IMR-90 (cell line): ENCODE results near the gene CHST8.

Experiments
- CEBPB ChIP-seq: IDR thresholded peaks from 2 replicates; pipeline ENCODE4 v1.6.1; 2012; ENCODE audit warnings: low read depth, low read length, improper control_type of control experiment
- CHD1 ChIP-seq: IDR thresholded peaks from 2 replicates; pipeline ENCODE4 v1.6.1; 2012; ENCODE audit warnings: low read depth, low read length, improper control_type of control experiment
- CTCF ChIP-seq: conservative IDR thresholded peaks from 2 replicates; pipeline ENCODE4 v1.5.1; 2012; ENCODE audit warnings: mild to moderate bottlenecking, low read depth, low read length, improper control_type of control experiment
- FOS ChIP-seq: fragments of 150-350 bp; IDR thresholded peaks from 2 replicates; pipeline ENCODE4 v1.6.1; 2016; ENCODE audit warnings: low read depth, low read length
- MXI1 ChIP-seq: IDR thresholded peaks from 2 replicates; pipeline ENCODE4 v1.6.1; 2012; ENCODE audit warnings: low read depth, mild to moderate bottlenecking, low read length, moderate library complexity, borderline replicate concordance
- POLR2A ChIP-seq: IDR thresholded peaks from 2 replicates; pipeline ENCODE4 v1.6.1; 2012; ENCODE audit warnings: mild to moderate bottlenecking, low read depth, low read length
- RAD21 ChIP-seq: IDR thresholded peaks from 2 replicates; pipeline ENCODE4 v1.6.1; 2012; ENCODE audit warnings: low read length, improper control_type of control experiment
- RCOR1 ChIP-seq: IDR thresholded peaks from 2 replicates; pipeline ENCODE4 v1.6.1; 2012; ENCODE audit warnings: mild to moderate bottlenecking, low read length, improper control_type of control experiment; ENCODE audit not compliant: insufficient replicate concordance
- RFX5 ChIP-seq: IDR thresholded peaks from 2 replicates; pipeline ENCODE4 v1.8.0; 2012; ENCODE audit warnings: low read depth, mild to moderate bottlenecking, low read length, moderate library complexity
- SMC3 ChIP-seq: fragments of 150-350 bp; IDR thresholded peaks from 2 replicates; pipeline ENCODE4 v1.6.1; 2016; ENCODE audit warnings: low read depth, mild to moderate bottlenecking, antibody characterized with exemption, low read length, moderate library complexity
- USF2 ChIP-seq: fragments of 150-350 bp; IDR thresholded peaks from 2 replicates; pipeline ENCODE4 v1.6.1; 2017; ENCODE audit warnings: mild to moderate bottlenecking, antibody characterized with exemption, low read length, low read depth
- TF ChIP-seq, protein P1 (sequence below): fragments of 150-350 bp; IDR thresholded peaks from 2 replicates; pipeline ENCODE4 v1.6.1; 2016; ENCODE audit warnings: low read depth, mild to moderate bottlenecking, low read length, moderate library complexity, borderline replicate concordance

DNA sequence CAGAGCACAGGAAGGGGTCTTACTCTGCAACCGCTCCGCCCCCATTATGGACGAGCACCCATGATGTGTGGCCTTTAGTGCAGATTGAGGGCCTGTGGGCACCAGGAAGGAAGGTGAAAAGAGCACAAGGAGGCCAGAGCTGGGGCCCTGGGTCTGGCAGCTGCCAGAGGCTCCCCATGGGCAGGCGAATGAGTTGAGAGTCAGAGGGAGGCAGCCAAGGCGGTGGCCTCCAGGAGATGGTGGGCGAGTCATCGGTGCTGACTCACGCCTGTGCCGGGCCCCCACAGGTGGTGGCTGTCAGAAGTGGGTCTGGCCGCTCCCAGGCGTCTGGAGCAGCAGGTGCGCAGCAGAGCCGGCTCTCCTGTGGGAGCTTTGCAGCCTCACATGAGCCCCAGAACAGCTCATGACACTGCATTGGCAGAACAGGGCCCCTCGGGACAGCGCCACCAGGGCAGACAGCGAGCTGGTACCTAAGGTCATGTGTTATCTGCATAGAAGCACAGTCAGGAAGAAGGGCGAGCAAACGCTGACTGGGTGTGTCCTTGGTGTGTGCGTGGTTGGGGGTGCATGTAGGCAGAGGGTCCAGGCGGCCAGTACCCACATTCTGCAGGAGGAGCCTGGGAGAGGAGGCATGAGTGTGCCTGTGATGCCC is 68.8 kb downstream of the CHST8 start:
- TF ChIP-seq CTCF (no peak), MXI1 (no peak), CHD1 (no peak), RAD21 (no peak), SMC3 (no peak), RFX5 (no peak), POLR2A (no peak), CEBPB (no peak), FOS (no peak), RCOR1 (no peak), USF2 (no peak)
- TF ChIP-seq, protein P1, sequence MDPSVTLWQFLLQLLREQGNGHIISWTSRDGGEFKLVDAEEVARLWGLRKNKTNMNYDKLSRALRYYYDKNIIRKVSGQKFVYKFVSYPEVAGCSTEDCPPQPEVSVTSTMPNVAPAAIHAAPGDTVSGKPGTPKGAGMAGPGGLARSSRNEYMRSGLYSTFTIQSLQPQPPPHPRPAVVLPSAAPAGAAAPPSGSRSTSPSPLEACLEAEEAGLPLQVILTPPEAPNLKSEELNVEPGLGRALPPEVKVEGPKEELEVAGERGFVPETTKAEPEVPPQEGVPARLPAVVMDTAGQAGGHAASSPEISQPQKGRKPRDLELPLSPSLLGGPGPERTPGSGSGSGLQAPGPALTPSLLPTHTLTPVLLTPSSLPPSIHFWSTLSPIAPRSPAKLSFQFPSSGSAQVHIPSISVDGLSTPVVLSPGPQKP, result no peak
